Upper lobe of right lung (tissue), 1 donor: ENCODE data around the gene XYLT1. TPM values are rescaled to one million over a fixed set of nuclear protein-coding genes. Genes with fewer than 3 reads are reported as not detected.

Experiments
- ATAC-seq: fragments of 200-7000 bp; cut with Tn5 transposase; one replicate; pipeline ENCODE4 v1.9.1; 2020; ENCODE audit warnings: mild to moderate bottlenecking, moderate library complexity
- DNase-seq: peaks from one replicate; pipeline ENCODE4 v3.0.0-alpha.2; 2020
- H3K27ac ChIP-seq: fragments of 200-600 bp; one replicate; pipeline ENCODE4 v1.8.0; 2022
- H3K27me3 ChIP-seq: fragments of 200-600 bp; one replicate; pipeline ENCODE4 v1.8.0; 2022; ENCODE audit warnings: mild to moderate bottlenecking
- H3K36me3 ChIP-seq: fragments of 200-600 bp; one replicate; pipeline ENCODE4 v1.8.0; 2022
- H3K4me1 ChIP-seq: fragments of 200-600 bp; one replicate; pipeline ENCODE4 v1.8.0; 2022
- H3K4me3 ChIP-seq: fragments of 200-600 bp; one replicate; pipeline ENCODE4 v1.8.0; 2022; ENCODE audit warnings: mild to moderate bottlenecking
- H3K9me3 ChIP-seq: fragments of 200-600 bp; one replicate; pipeline ENCODE4 v1.8.0; 2022
- CTCF ChIP-seq: fragments of 200-600 bp; IDR thresholded peaks from one replicate; pipeline ENCODE4 v1.8.0; 2022; ENCODE audit warnings: antibody characterized with exemption
- intact Hi-C: fragments of 100-400 bp; cut with DNase I; formaldehyde crosslinking; loops from one replicate; pipeline ENCODE4 v1.11.0; 2022
- total RNA-seq: library from RNA; stranded (reverse); fragmentation: NEBNext Ultra II Directional; extraction: Animal tissue kit (Norgen Biotek cat#: 25700); gene quantifications from one replicate; pipeline ENCODE4 v1.2.1, GENCODE V29; 2021
- donor health status: DM: no; HTN: yes; CAD: no; lungs with severe emphysema.

XYLT1 gene
- total RNA-seq, 1 donor from 2014 or later: 12.1 TPM

- no peak for TF ChIP-seq CTCF
- no peaks in the 10 kb centered on the region for H3K9me3 ChIP-seq
- no peak overlapping the region for H3K4me3 ChIP-seq
- H3K4me1 ChIP-seq: no peaks in the 10 kb centered on the region
- DNase-seq: no peak
- intact Hi-C loops: no loop called here
- H3K27me3 ChIP-seq: no peaks in the 10 kb centered on the region
- H3K36me3 ChIP-seq: no peaks in the 10 kb centered on the region
- H3K27ac ChIP-seq: no peak overlapping the region
- ATAC-seq: no peak
Measured at GRCh38 chr16:17246268-17246885, 224.4 kb downstream of the XYLT1 start.

GRCh38 chr16:17245776-17246175 lies 225.0 kb downstream of the XYLT1 start:
- Histone ChIP-seq H3K9me3 (no peaks in the 10 kb centered on the region), H3K27ac (no peak overlapping the region), H3K4me1 (no peaks in the 10 kb centered on the region), H3K4me3 (no peak overlapping the region), H3K27me3 (no peaks in the 10 kb centered on the region), H3K36me3 (no peaks in the 10 kb centered on the region)
- intact Hi-C loops: no loop called here
- TF ChIP-seq CTCF: no peak
- DNase-seq (no peak), ATAC-seq (no peak)

DNA sequence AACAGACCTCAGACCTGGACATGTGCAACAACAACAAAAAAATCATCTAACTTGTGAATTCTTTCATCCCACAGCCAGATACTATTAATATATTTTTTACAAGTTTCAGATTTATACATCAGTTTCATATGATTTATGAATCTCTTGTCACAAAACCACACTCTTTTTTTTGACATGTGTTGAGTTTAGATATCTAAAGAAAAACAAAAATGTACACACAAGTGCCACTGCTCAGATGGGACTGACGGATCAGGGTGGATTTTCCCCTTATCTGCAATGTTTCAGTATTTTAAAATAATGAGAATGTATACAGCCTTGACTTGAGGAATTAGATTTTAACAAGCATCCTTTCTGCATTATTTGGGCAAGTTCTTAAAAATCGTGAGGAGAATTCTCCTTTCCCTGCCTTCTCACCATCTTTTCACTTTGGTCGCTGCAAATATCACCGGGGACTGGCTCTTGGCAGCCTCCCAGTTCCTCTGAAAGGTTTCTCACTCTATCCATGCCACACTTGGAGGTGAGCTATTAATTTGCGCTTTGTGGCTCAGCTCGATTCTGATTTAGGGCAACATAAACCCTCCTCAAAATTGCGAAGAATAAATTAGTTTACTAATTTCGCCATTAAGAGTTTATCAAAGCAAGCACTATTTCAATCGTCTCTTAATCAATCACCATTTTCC lies 225.7 kb downstream of the XYLT1 start:
- Histone ChIP-seq H3K27ac (no peak overlapping the region), H3K4me1 (no peaks in the 10 kb centered on the region), H3K9me3 (no peaks in the 10 kb centered on the region), H3K36me3 (no peaks in the 10 kb centered on the region), H3K27me3 (no peaks in the 10 kb centered on the region), H3K4me3 (no peak overlapping the region)
- DNase-seq (no peak), ATAC-seq (no peak)
- intact Hi-C loops: no loop called here
- no peak for TF ChIP-seq CTCF

GRCh38 chr16:17241264-17241835 lies 229.4 kb downstream of the XYLT1 start:
- no peak overlapping the region for H3K4me3 ChIP-seq
- no peaks in the 10 kb centered on the region for H3K27me3 ChIP-seq
- intact Hi-C loops: no loop called here
- no peak for TF ChIP-seq CTCF
- H3K4me1 ChIP-seq: no peaks in the 10 kb centered on the region
- no peak for ATAC-seq
- no peak overlapping the region for H3K27ac ChIP-seq
- H3K9me3 ChIP-seq: no peaks in the 10 kb centered on the region
- no peak for DNase-seq
- H3K36me3 ChIP-seq: no peaks in the 10 kb centered on the region

GRCh38 chr16:17238285-17239028 lies 232.3 kb downstream of the XYLT1 start:
- Histone ChIP-seq H3K4me1 (no peaks in the 10 kb centered on the region), H3K9me3 (no peaks in the 10 kb centered on the region), H3K4me3 (no peak overlapping the region), H3K27me3 (no peaks in the 10 kb centered on the region), H3K36me3 (no peaks in the 10 kb centered on the region), H3K27ac (no peak overlapping the region)
- TF ChIP-seq CTCF: no peak
- peak; percentile 59 for ATAC-seq
- intact Hi-C loops: no loop called here
- DNase-seq: no peak
